ENCODE results near the gene SRPX2. TPM values are rescaled to one million over a fixed set of nuclear protein-coding genes. Genes with fewer than 3 reads are reported as not detected.

The SRPX2 gene
- total RNA-seq, 1 experiment from 2014 or later = 2.4 TPM

DNA sequence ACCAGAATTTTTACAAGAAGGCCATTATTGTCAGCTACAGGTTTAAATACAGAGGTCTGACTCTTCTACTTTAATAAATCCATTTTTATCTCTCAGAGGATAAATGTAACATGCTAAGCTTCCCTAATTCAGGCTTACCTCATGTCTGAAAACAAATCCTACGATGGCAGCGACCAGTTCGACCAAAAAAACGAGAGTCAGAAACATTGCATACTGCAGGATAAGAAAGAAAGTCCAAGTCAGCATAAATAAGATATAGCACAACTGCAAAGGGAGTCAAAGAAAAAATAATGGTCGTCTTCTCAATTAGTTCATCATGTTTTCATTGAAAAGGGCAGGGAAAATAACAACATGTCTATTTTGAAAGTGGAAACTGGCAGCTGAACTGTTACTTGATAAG, 9.0 kb upstream of the SRPX2 start:
- BruUV-seq (replicated peaks) = no TSS peak
- Histone ChIP-seq H3K4me1 (ENCODE audit: control insufficient read depth in 1 of 2, insufficient read depth in 2 of 2, low read length in 2 of 2) (peaks cover 0 to 8% of the 10 kb centered on the region in 2 experiments; a peak in 1 of 4 replicates), H2AFZ (ENCODE audit: low read depth, low read length, poor library complexity, severe bottlenecking) (no peak overlapping the region), H3K9ac (ENCODE audit: low read length) (no peak overlapping the region), H3K79me2 (ENCODE audit: insufficient read depth, low read length) (no peaks in the 10 kb centered on the region), H3K27ac (ENCODE audit: low read depth, low read length) (no peak overlapping the region), H3K27me3 (ENCODE audit: insufficient read depth, low read length) (no peaks in the 10 kb centered on the region), H3K36me3 (ENCODE audit: control insufficient read depth in 1 of 2, insufficient read depth in 2 of 2, low read length in 2 of 2) (no peaks in the 10 kb centered on the region; a peak in 2 of 4 replicates), H3K4me3 (replicated peaks in 1 of 2; ENCODE audit: low read depth in 1 of 2, low read length in 2 of 2) (no peak overlapping the region), H3K4me2 (ENCODE audit: low read length) (peak overlapping the region; percentile 75), H3K9me3 (ENCODE audit: control insufficient read depth in 1 of 2, insufficient read depth in 1 of 2, low read depth in 1 of 2, low read length in 2 of 2) (no peaks in the 10 kb centered on the region), H3K9me2 (ENCODE audit: insufficient read depth) (no peaks in the 10 kb centered on the region), H4K20me1 (ENCODE audit: insufficient read depth) (no peaks in the 10 kb centered on the region)
- intact Hi-C loops (cut with micrococcal nuclease) = no loop called here
- ChIA-PET POLR2A (no interaction called here), RAD21 (ENCODE audit: low non-redundant PET in 1 of 2, low total read pairs in 2 of 2, uncharacterized antibody in 2 of 2, unreplicated experiment in 2 of 2) (no interaction called here), CTCF (no interaction called here)
- ATAC-seq (no peak), DNase-seq (ENCODE audit: low read depth, low spot score) (no peak)
- TF ChIP-seq EGR1 (IDR thresholded peaks at IDR 0.05; ENCODE audit: low read depth) = no peak
- no peak for TF ChIP-seq JUND (IDR thresholded peaks at IDR 0.05)
- no peak for TF ChIP-seq EZH2phosphoT487 (IDR thresholded peaks at IDR 0.05; ENCODE audit: borderline replicate concordance)
- TF ChIP-seq FOSL1 (IDR thresholded peaks at IDR 0.05; ENCODE audit: low read depth) = no peak
- TF ChIP-seq, protein P1, sequence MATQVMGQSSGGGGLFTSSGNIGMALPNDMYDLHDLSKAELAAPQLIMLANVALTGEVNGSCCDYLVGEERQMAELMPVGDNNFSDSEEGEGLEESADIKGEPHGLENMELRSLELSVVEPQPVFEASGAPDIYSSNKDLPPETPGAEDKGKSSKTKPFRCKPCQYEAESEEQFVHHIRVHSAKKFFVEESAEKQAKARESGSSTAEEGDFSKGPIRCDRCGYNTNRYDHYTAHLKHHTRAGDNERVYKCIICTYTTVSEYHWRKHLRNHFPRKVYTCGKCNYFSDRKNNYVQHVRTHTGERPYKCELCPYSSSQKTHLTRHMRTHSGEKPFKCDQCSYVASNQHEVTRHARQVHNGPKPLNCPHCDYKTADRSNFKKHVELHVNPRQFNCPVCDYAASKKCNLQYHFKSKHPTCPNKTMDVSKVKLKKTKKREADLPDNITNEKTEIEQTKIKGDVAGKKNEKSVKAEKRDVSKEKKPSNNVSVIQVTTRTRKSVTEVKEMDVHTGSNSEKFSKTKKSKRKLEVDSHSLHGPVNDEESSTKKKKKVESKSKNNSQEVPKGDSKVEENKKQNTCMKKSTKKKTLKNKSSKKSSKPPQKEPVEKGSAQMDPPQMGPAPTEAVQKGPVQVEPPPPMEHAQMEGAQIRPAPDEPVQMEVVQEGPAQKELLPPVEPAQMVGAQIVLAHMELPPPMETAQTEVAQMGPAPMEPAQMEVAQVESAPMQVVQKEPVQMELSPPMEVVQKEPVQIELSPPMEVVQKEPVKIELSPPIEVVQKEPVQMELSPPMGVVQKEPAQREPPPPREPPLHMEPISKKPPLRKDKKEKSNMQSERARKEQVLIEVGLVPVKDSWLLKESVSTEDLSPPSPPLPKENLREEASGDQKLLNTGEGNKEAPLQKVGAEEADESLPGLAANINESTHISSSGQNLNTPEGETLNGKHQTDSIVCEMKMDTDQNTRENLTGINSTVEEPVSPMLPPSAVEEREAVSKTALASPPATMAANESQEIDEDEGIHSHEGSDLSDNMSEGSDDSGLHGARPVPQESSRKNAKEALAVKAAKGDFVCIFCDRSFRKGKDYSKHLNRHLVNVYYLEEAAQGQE (IDR thresholded peaks at IDR 0.05; ENCODE audit: low read depth) = no peak
- no peak for TF ChIP-seq ZFX (IDR thresholded peaks at IDR 0.05)
- TF ChIP-seq TCF7L2 (IDR thresholded peaks at IDR 0.05; ENCODE audit: borderline replicate concordance, extremely low read depth, insufficient read depth, insufficient read length) = no peak
- no peak for TF ChIP-seq POLR2AphosphoS5 (IDR thresholded peaks at IDR 0.05; ENCODE audit: low read depth, low read length)
- no peak for TF ChIP-seq CBX3 (IDR thresholded peaks at IDR 0.05; ENCODE audit: low read depth)
- no peak for TF ChIP-seq SRF (IDR thresholded peaks at IDR 0.05; ENCODE audit: low read depth)

Data from HCT116 (cell line).